RWPE2 (cell line): ENCODE measurements around the gene ATP9A.

Experiments
- ATAC-seq: fragments of 200-7000 bp; cut with Tn5 transposase; 3 replicates; pipeline ENCODE4 v1.9.1; 2021; ENCODE audit warnings: low read depth
- DNase-seq: peaks from one replicate; pipeline ENCODE4 v3.0.0-alpha.2; 2020; ENCODE audit warnings: low spot score
- H3K27ac ChIP-seq: fragments of 450-650 bp; 2 replicates; pipeline ENCODE4 v1.5.1; 2017; ENCODE audit warnings: mild to moderate bottlenecking; ENCODE audit not compliant: poor library complexity, severe bottlenecking
- H3K27me3 ChIP-seq: fragments of 250-450 bp; sonication (Bioruptor Pico); 2 replicates; pipeline ENCODE4 v1.5.1; 2021; ENCODE audit warnings: mild to moderate bottlenecking, moderate library complexity; ENCODE audit not compliant: insufficient read depth, poor library complexity, severe bottlenecking
- H3K36me3 ChIP-seq: fragments of 250-450 bp; sonication (Bioruptor Pico); 2 replicates; pipeline ENCODE4 v1.5.1; 2020; ENCODE audit warnings: low read depth, mild to moderate bottlenecking, moderate library complexity
- H3K4me1 ChIP-seq: fragments of 250-450 bp; sonication (Bioruptor Pico); 2 replicates; pipeline ENCODE4 v1.5.1; 2021; ENCODE audit warnings: mild to moderate bottlenecking, moderate library complexity; ENCODE audit not compliant: insufficient read depth, poor library complexity, severe bottlenecking
- H3K4me3 ChIP-seq: fragments of 250-450 bp; sonication (Bioruptor Pico); 2 replicates; pipeline ENCODE4 v1.5.1; 2021; ENCODE audit warnings: mild to moderate bottlenecking, moderate library complexity; ENCODE audit not compliant: severe bottlenecking
- H3K9me3 ChIP-seq: fragments of 250-450 bp; sonication (Bioruptor Pico); 2 replicates; pipeline ENCODE4 v1.5.1; 2021; ENCODE audit warnings: mild to moderate bottlenecking, moderate library complexity; ENCODE audit not compliant: severe bottlenecking
- CTCF ChIP-seq: fragments of 450-650 bp; IDR thresholded peaks from one replicate; pipeline ENCODE4 v1.5.1; 2017; ENCODE audit warnings: mild to moderate bottlenecking, moderate library complexity; ENCODE audit not compliant: poor library complexity, severe bottlenecking

Gene ATP9A

DNA sequence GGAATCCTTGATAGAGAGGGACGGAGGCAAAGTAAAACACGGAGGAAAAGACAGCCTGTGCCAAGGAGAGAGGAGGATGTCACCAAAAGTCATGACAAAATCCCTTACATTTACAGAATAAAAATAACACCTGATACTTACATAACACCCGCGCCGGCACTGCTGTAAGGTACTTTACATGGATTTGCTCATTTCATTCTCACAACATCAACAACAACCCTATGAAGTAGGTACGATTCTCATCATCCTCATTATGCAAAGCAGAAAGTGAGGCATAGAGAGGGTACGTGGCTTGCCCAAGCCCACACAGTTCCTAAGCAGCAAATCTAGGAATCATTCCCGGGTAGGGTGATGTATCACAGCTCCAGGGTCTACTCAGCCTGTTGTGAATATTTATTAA is 158.1 kb downstream of the ATP9A start:
- H3K4me3 ChIP-seq: no peak overlapping the region
- no peaks in the 10 kb centered on the region for H3K9me3 ChIP-seq
- no peak for TF ChIP-seq CTCF
- no peaks in the 10 kb centered on the region for H3K4me1 ChIP-seq
- no peak overlapping the region for H3K27ac ChIP-seq
- ATAC-seq: no peak
- no peaks in the 10 kb centered on the region; the same call in 1 of the 2 replicates for H3K36me3 ChIP-seq
- no peak for DNase-seq
- no peaks in the 10 kb centered on the region for H3K27me3 ChIP-seq

DNA sequence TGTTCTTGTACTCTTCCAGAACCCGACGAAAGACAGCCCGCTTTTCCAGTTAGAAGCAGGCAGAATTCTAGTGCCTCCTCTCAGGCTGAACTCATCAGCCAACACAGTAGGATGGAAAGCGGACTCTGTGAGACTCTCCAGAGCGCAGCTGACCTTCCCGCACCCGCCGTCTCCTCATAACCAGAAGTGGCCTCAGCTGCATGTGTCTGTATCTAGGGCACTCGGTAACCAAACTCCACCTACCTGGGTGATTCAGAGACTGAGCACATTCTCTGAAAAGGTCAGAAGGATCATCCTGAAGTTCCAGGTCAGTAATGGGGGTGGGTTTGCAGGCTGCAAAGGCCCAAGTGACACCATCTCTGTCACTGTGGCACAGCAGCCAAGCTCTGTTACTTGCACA is 158.9 kb downstream of the ATP9A start:
- Histone ChIP-seq H3K27ac (no peak overlapping the region), H3K27me3 (no peaks in the 10 kb centered on the region), H3K9me3 (no peaks in the 10 kb centered on the region), H3K4me3 (no peak overlapping the region), H3K4me1 (no peaks in the 10 kb centered on the region), H3K36me3 (no peaks in the 10 kb centered on the region; the same call in 1 of the 2 replicates)
- no peak for ATAC-seq
- no peak for DNase-seq
- no peak for TF ChIP-seq CTCF

- ATAC-seq (no peak), DNase-seq (no peak)
- no peak for TF ChIP-seq CTCF
- H3K4me3 ChIP-seq: no peak overlapping the region
- H3K4me1 ChIP-seq: no peaks in the 10 kb centered on the region
- no peaks in the 10 kb centered on the region for H3K27me3 ChIP-seq
- H3K9me3 ChIP-seq: no peaks in the 10 kb centered on the region
- no peaks in the 10 kb centered on the region; the same call in 1 of the 2 replicates for H3K36me3 ChIP-seq
- no peak overlapping the region for H3K27ac ChIP-seq
Measured at GRCh38 chr20:51608061-51608460, 160.1 kb downstream of the ATP9A start.

GRCh38 chr20:51607170-51607569 is 161.0 kb downstream of the ATP9A start:
- Histone ChIP-seq H3K4me1 (no peaks in the 10 kb centered on the region), H3K27me3 (no peaks in the 10 kb centered on the region), H3K27ac (no peak overlapping the region), H3K4me3 (no peak overlapping the region), H3K36me3 (no peaks in the 10 kb centered on the region; the same call in 1 of the 2 replicates), H3K9me3 (no peaks in the 10 kb centered on the region)
- ATAC-seq (no peak), DNase-seq (no peak)
- no peak for TF ChIP-seq CTCF

DNA sequence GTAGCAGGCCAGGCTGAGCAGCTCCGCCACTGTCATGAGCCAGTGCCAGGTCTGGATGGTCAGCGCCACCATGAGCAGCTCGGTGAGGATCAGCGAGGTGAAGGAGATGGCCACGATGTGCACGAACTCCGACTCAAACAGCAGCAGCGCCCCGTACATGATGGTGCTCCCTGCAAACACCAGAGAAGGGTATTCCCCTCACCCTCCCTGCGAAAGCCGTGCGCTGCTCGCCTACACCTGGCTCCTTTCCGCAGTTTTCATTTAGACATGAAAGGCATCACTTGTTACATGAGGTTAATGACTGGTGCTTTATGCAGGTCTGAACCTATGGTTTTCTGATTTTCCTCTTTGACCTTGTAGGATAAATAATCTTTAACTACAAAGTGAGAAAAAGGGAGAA is 163.3 kb downstream of the ATP9A start:
- ATAC-seq: no peak
- no peaks in the 10 kb centered on the region; the same call in 1 of the 2 replicates for H3K36me3 ChIP-seq

More for the DNA sequence above, 163.3 kb downstream of the ATP9A start:
- H3K4me3 ChIP-seq: no peak overlapping the region
- DNase-seq: no peak
- no peak for TF ChIP-seq CTCF
- no peaks in the 10 kb centered on the region for H3K4me1 ChIP-seq
- H3K27me3 ChIP-seq: no peaks in the 10 kb centered on the region
- H3K9me3 ChIP-seq: no peaks in the 10 kb centered on the region
- no peak overlapping the region for H3K27ac ChIP-seq
